Ascending aorta (tissue), 2 donors: ENCODE data around the gene SIGMAR1. TPM values are rescaled to one million over a fixed set of nuclear protein-coding genes. Genes with fewer than 3 reads are reported as not detected.

Experiments
- DNase-seq, 2 donors: peaks; one replicate each; pipeline ENCODE4 v3.0.0-alpha.2; 2019; ENCODE audit warnings: low spot score in 2 of 2
- H3K27ac ChIP-seq, 2 donors: fragments of 200-600 bp; sonication (generic); one replicate each; pipeline ENCODE4 v1.5.1; 2016 to 2017; ENCODE audit warnings: mild to moderate bottlenecking in 1 of 2
- H3K27me3 ChIP-seq: fragments of 200-600 bp; sonication (generic); one replicate; pipeline ENCODE4 v1.5.1; 2017
- H3K36me3 ChIP-seq, 2 donors: fragments of 200-600 bp; sonication (generic); one replicate each; pipeline ENCODE4 v1.5.1; 2016
- H3K4me1 ChIP-seq, 2 donors: fragments of 200-600 bp; sonication (generic); one replicate each; pipeline ENCODE4 v1.5.1; 2016 to 2017; ENCODE audit warnings: mild to moderate bottlenecking in 1 of 2
- H3K4me3 ChIP-seq, 2 donors: fragments of 200-600 bp; sonication (generic); one replicate each; pipeline ENCODE4 v1.5.1; 2016 to 2017; ENCODE audit warnings: mild to moderate bottlenecking in 1 of 2
- H3K9me3 ChIP-seq, 2 donors: fragments of 200-600 bp; sonication (generic); one replicate each; pipeline ENCODE4 v1.5.1; 2016
- intact Hi-C: fragments of 100-400 bp; cut with DNase I; formaldehyde crosslinking; loops from one replicate; pipeline ENCODE4 v1.15.1; 2023
- total RNA-seq: library from RNA; depleted of rRNA; stranded (reverse); fragments of >200 nt; gene quantifications from one replicate; pipeline ENCODE4 v1.1.0, GENCODE V29; 2016
- TF ChIP-seq, protein P1 (sequence below), 3 experiments: fragments of 200-600 bp in 2 of 3; fragments of 450-650 bp in 1 of 3; sonication (generic) in 2 of 3; IDR thresholded peaks; one replicate each; pipeline ENCODE4 v1.5.1; 2016 to 2019; ENCODE audit warnings: antibody characterized with exemption in 3 of 3, mild to moderate bottlenecking in 1 of 3, moderate library complexity in 1 of 3

Gene SIGMAR1
- 61.3 TPM for total RNA-seq

DNA sequence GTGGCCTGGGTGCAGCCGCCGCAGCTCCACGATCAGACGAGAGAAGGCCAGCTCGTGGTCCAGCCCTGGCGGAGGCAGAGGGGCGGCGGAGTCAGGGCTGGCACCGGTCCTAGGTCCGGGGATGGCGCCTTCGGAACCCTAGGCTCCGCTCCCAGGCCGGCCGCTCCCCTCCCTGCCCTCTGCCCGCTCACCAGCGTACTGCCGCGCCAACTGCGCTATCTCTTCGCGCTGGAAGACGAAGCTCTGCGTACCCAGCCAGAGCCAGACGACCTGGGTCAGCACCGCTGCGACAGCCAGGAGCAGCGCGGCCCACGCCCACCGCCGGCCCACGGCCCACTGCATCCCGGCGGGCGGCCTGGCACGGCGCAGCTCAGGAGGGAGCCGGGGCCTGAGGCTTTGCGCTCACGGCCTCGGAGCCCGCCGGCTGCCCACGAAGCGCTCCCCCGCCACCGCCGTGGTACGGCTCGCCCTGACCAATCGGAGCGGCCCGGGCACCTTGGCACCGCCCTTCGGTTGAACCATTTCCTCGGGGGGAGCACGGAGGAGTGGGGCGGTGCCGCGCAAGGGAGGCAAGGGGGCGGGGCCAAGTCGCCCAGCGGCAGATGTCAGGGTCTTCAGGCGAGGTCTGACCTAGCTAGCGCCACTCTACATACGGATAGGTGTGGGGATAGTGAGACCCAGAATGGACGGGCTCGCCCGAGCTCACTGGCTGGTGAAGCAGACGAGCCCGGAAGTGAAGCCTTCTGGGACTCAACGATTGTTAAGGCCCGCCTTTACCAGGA is at the start of gene SIGMAR1:
Gene SIGMAR1 (minus strand): TSS at position 432 of the 782 bp plus-strand sequence. CDS start 90 bp downstream, at position 342.
- Histone ChIP-seq H3K27me3 (no peaks in the 10 kb centered on the region), H3K4me1 (peaks cover 0 to 13% of the 10 kb centered on the region in 2 donors), H3K36me3 (no peaks in the 10 kb centered on the region), H3K4me3 (peak within 1 kb of the TSS; percentile 61 to 83), H3K27ac (peak within 1 kb of the TSS; percentile 76 to 79), H3K9me3 (no peaks in the 10 kb centered on the region)
- peak; percentile 54 to 94 for DNase-seq
- intact Hi-C loops, result loop anchor here (1.0 kb wide), 2 partner anchors 9 to 29 kb away; partner anchors contain the start of gene GALT
- TF ChIP-seq, protein P1, sequence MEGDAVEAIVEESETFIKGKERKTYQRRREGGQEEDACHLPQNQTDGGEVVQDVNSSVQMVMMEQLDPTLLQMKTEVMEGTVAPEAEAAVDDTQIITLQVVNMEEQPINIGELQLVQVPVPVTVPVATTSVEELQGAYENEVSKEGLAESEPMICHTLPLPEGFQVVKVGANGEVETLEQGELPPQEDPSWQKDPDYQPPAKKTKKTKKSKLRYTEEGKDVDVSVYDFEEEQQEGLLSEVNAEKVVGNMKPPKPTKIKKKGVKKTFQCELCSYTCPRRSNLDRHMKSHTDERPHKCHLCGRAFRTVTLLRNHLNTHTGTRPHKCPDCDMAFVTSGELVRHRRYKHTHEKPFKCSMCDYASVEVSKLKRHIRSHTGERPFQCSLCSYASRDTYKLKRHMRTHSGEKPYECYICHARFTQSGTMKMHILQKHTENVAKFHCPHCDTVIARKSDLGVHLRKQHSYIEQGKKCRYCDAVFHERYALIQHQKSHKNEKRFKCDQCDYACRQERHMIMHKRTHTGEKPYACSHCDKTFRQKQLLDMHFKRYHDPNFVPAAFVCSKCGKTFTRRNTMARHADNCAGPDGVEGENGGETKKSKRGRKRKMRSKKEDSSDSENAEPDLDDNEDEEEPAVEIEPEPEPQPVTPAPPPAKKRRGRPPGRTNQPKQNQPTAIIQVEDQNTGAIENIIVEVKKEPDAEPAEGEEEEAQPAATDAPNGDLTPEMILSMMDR (IDR thresholded peaks at IDR 0.05), result peak in 2 of 3 experiments; percentile 4 to 7

DNA sequence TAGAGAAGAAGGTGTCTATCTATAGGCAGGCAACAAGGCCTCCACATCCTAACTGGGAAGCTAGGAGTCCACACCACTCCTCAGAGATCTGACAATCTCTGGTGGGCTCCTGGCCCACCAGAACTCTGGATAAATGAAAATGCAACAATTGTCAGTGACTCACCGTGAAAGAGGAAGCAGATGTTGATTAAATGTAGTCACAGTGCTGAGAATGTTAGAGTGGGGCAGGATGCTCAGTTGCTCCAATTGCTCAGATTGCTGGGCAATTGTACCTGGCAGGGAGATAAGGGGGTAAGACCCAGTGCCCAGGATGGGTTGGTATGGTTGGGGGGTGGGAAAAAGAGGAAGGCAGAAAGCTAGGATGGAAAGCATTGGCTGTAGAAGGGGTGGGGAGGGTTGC is 49.1 kb upstream of the SIGMAR1 start:
- Histone ChIP-seq H3K9me3 (no peaks in the 10 kb centered on the region), H3K4me1 (no peaks in the 10 kb centered on the region), H3K4me3 (no peak overlapping the region), H3K36me3 (no peaks in the 10 kb centered on the region), H3K27ac (no peak overlapping the region), H3K27me3 (no peaks in the 10 kb centered on the region)
- intact Hi-C loops, result no loop called here
- DNase-seq, result no peak
- TF ChIP-seq, protein P1 (IDR thresholded peaks at IDR 0.05), result no peak

DNA sequence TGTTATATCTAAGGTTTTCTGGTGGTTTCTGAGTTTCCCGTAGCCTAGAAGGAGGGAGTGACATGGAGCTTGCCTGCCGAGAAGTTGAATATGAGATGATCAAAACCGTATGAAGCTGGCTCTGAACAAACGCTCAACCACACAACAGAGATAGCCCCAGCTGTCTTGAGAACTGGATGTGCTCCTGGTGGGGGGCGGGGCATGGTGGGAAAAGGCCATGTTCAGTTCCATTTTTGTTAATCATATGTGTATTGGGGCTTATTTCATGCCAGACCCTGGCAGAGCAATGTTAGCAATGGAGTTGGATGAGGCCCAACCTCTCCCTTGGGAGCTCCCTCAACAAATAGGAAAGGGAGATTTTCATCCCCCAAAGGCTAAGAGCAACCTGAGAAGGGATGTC is 48.6 kb upstream of the SIGMAR1 start:
- intact Hi-C loops, result no loop called here
- Histone ChIP-seq H3K4me1 (no peaks in the 10 kb centered on the region), H3K27ac (no peak overlapping the region), H3K36me3 (peaks cover 0 to 3% of the 10 kb centered on the region in 2 donors), H3K9me3 (no peaks in the 10 kb centered on the region), H3K27me3 (no peaks in the 10 kb centered on the region), H3K4me3 (no peak overlapping the region)
- peak in 1 of 2 donors; percentile 78 for DNase-seq
- TF ChIP-seq, protein P1 (IDR thresholded peaks at IDR 0.05), result no peak

DNA sequence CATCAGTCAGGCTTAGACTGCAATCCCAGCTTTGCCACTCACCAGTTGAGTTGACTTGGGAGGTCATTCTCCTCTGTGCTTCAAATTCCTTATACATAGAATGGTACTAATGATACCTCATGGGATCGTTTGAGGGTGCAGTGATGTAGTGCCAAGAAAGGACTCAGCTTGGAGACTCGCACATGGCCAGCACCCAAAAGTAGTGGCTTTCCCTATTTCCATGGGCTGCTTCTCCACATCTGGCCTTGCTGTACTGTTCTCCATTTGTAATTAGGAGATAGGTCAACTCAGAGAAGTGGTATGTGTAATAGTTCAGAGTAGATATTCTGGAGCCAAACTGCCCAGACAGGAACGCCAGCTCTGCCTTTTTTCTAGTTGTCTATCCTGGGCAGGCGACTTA is 48.0 kb upstream of the SIGMAR1 start:
- intact Hi-C loops, result no loop called here
- DNase-seq, result no peak
- H3K9me3 ChIP-seq, result no peaks in the 10 kb centered on the region
- no peak overlapping the region for H3K4me3 ChIP-seq
- TF ChIP-seq, protein P1 (IDR thresholded peaks at IDR 0.05), result no peak
- no peaks in the 10 kb centered on the region for H3K4me1 ChIP-seq
- H3K36me3 ChIP-seq, result peaks cover 0 to 7% of the 10 kb centered on the region in 2 donors
- peak overlapping the region in 1 of 2 donors; percentile 51 for H3K27ac ChIP-seq
- no peaks in the 10 kb centered on the region for H3K27me3 ChIP-seq

DNA sequence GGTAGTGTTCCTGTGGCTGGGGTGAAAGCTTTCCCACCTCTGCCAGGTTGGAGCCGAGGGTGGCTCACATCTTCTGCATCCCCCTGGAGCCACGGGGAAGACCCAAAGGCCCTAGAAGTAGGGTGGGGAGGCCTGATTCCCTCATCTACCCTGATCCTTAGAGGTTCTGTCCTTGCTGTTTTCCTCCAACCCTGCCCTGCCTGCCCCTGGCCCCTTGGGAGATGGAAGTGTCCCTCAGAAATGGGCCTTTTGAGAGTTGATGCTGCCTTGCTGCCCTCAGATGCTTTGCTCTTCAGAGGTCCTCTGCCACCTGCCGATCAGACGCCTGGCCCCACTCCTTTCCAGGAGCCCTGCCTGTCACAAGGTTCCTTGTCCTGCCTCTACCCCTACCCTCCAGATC is 47.2 kb upstream of the SIGMAR1 start:
- Histone ChIP-seq H3K27ac (peak overlapping the region in 1 of 2 donors; percentile 51), H3K27me3 (no peaks in the 10 kb centered on the region), H3K4me3 (no peak overlapping the region), H3K9me3 (no peaks in the 10 kb centered on the region), H3K36me3 (peaks cover 0 to 7% of the 10 kb centered on the region in 2 donors), H3K4me1 (no peaks in the 10 kb centered on the region)
- TF ChIP-seq, protein P1 (IDR thresholded peaks at IDR 0.05), result no peak
- intact Hi-C loops, result no loop called here
- no peak for DNase-seq
